Measurements from ENCODE around the gene NANOS2.

Gene NANOS2

DNA sequence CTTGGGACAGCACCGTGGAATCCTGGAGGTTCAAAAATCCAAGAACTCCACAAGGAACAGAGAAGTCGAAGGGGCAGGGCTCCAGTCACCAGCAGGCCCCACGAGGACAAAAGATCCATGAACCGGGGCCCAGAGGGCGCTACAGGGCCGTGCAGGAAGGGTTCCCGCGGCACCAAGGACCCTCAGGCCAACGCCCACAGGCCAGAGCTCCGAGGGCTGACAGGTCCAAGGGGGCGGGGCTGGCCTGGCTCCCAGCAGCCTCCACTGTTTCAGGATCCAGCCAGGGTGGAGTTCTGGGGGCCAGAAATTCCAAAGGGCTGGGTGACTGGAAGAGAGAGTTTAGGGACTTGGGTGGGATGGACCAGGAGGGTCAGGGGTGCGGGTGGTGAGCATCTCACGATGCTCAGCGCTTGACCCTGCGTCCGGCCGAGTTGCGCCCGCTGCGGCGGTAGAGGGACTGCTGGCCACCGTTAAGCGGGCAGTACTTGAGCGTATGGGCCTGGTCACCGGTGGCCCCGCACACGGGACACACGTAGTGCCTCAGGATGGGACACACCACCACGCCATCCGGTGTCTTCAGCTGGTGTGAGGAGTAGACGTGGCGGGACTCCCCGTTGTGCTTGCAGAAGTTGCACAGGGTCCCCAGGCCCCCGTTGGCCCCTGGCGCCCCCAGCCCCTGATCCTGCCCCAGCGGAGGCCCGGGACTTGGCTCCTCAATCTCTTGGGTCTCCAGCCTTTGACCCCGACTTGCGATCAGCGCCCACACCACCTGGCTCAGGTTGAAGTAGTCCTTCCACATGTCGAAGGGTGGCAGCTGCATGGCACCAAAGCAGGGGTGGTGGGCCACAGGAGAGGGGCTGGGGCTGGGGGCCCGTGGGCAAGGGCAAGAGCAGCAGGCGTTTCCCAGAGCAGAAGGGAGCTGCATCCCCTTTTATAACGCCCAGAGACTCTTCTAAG, at the start of gene NANOS2:
Gene NANOS2 (minus strand): TSS at position 905 of the 957 bp plus-strand sequence. CDS start 85 bp downstream, at position 820.
- DNase-seq, result no peak

GRCh38 chr19:45962021-45962420, 47.4 kb upstream of the NANOS2 start:
- DNase-seq, result no peak

DNA sequence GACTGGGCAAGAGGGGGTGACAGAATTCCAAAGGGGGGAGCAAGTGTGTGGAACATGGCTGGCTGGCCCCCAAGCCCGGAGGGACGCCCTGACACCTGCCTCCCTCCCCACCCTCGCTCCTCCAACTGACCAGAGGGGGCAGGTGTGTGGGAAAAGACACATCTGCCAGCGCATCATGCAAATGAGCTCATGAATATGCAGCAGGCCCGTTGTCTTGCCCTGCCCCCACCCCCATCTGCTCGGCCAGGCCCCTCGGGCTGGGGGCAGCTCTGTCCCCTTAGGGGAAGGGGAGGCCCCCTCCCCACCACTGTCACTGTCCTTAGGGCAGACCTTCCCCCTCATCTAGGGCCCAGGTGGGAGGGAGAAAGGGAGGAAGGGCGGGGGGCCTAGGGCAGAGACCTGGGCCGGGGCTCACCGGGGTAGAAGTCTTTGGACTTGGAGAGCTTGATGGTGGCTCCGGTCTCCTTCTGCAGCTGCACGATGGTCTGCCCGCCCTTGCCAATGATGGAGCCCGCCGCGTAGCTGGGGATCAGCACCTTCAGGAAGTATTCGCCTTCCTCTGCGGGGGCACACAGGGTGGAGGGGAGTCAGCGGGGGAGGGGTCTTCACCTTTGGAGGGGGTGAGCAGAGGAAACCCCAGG, 46.1 kb upstream of the NANOS2 start:
- no peak for DNase-seq

DNA sequence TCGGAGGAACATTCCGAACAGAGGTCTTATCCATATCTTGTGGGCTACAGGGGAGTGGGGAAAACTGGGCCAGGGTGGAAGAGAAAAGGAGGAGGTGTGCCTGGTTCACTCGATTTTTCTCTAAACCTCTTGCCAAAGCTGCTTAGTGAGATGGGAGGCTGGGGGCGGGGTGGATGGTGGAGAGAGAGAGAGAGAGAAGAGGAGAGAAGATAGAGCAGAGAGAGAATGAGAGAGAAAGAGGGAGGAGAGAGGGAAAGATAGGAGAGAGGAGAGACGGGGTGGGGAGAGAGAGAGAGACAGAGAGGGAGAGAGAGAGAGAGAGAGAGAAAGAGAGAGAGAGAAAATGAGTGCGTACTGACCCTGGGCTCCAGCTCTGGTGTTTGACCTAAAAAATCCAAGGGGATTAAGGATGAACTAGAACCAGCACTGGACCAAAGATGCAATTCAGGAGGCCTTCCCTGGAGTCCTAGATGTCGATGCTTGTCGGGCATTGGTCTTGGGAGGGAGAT, 45.0 kb upstream of the NANOS2 start:
- DNase-seq, result no peak

- no peak for DNase-seq
Observed at GRCh38 chr19:45958769-45959516, 44.4 kb upstream of the NANOS2 start.

GRCh38 chr19:45958320-45958719, 43.7 kb upstream of the NANOS2 start:
- no peak for DNase-seq

DNA sequence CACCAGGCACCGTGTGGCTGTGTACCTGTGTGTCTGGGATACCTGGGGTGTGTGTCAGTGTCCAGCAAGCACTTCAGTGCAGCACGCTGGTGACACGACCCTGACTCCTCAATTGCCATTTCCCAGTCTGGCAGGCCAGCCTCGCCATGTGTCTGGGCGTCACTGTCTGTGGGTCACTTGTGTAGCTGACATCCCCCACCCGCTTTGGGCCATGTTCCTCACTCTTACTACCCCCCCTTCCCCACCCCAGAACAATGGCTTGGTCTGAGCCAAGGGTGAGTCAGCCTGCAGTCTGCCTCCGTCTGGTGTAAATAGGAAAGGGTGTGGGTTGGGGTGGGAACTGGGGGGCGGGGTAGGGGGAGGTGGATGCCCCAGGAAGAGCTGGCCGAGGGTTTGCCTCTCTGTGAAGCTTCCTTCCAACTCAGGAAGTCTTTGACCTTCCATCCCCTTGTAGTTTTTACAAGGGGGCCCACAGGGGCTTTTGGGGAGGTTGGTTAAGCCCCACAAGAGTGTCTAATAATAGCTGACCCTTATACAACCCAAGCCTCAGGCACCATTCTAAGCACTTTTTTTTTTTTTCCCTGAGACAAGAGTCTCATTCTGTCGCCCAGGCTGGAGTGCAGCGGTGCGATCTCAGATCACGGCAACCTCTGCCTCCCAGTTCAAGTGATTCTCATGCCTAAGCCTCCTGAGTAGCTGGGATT, 41.5 kb upstream of the NANOS2 start:
- DNase-seq, result no peak

DNA sequence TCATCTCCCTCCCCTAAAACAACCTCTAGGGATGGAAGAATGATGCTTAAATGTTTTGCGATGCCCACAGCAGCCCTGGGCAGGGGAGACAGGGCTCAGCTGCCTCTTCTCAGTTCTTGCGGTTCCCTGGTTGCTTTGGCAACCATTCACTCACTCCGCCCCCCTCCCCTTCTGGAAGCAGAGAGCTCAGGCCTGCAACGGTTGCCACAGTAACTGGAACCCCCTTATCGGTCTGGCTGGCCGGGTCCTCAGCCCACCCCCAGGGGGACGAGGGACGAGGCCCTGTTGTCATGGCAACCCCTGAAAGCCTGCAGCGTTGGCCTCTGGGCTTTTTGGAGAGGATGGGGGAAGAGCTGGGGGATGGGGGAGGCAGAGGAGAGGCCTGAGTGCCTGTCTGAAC, 39.6 kb upstream of the NANOS2 start:
- DNase-seq, result peak; percentile 83

DNA sequence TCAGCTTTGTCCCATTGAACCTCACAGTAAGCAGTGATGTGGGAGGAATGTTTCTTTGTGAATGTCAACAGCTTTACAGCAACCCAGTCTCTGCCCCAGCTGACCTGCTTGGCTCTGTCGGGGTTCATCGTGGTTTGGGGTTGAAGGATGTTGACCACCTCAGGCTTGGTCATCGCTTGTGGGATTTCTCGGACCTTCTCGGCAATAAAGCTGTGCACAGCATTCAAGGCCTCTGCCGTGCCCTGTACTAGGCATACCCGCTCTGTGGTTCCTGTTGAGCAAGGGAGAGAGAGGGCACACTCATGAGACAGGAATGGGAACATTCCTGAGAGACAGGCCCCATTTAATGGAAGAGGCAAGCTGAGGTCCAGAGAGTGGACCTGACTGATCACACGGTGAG, 39.1 kb upstream of the NANOS2 start:
- no peak for DNase-seq

- DNase-seq, result no peak
Observed at GRCh38 chr19:45952686-45953505, 38.3 kb upstream of the NANOS2 start.

GRCh38 chr19:45952341-45952685, 37.7 kb upstream of the NANOS2 start:
- no peak for DNase-seq

DNA sequence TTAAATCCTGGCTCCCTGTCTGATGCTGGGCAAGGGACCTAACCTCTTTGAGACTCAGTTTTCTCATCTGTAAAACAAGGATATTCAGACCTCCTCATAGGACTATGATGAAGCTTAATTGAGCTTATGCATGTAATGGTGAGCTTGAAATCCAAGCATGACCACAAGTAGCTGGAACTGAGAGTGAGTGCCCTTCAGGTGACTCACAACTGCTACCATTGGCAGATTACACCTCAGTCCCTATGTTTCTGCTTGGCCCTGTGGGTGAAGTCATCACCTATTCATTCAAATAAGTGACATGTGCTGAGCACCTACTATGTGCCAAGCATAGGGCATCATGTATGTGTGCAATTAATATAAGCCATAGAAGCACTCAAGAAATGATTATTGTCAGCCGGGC, 33.3 kb upstream of the NANOS2 start:
- DNase-seq, result no peak

DNA sequence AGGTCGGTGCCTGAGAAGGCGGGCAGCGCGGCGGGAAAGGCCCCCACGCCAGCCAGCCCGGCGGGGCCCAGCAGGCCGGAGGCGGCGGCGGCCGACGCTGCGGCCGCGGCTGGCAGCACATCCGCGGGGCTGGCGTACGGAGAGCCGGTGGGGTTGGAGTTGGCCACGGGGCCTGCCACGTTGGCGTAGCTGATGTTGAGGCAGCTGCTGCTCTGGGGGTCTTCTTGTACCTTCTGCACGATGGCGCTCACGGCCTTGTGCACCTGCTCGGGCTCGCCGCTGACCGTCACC, 25.9 kb upstream of the NANOS2 start:
- DNase-seq, result no peak

- DNase-seq, result no peak
Observed at GRCh38 chr19:45939792-45940514, 25.4 kb upstream of the NANOS2 start.

GRCh38 chr19:45938733-45939319, 24.2 kb upstream of the NANOS2 start:
- DNase-seq, result no peak

GRCh38 chr19:45935267-45935666, 20.7 kb upstream of the NANOS2 start:
- DNase-seq, result no peak

DNA sequence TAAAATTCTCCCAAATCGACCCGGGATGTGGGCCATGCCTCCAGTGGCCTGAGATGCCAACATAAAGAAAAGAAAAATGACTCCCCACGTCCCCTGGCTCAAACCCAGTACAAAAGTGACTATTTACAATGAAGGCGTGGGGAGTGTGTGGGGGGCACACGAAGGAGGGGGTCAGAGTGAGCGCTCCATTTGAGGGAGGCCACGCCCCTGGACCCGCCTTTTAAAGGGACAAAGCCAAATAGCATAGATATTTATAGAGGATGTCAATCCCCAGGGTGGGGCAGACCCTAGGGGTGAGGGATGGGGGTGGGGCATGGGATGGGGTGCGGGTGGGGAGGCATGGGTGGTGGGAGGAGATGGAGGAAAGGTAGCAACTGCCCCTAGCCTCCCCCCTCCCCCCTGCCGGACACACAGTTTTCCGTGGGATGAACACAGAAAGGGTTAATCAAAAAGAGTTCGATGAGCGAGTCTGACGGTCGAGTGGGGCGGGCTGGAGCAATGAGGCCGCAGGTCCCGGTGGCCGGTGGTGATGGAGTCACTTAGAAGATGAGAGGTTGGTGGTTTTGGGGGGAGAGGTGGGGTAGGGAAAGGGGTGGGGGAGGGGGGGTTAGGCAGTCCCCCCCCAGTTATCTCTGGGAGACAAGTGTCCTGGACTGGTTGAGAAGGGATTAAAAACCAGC, 20.1 kb upstream of the NANOS2 start:
- DNase-seq, result no peak

GRCh38 chr19:45933759-45934158, 19.2 kb upstream of the NANOS2 start:
- DNase-seq, result no peak

GRCh38 chr19:45931055-45931454, 16.5 kb upstream of the NANOS2 start:
- DNase-seq, result no peak

GRCh38 chr19:45929247-45929646, 14.7 kb upstream of the NANOS2 start:
- no peak for DNase-seq

All from DMS79 (cell line).